Measurements from ENCODE around the gene PCSK7. TPM values are rescaled to one million over a fixed set of nuclear protein-coding genes. Genes with fewer than 3 reads are reported as not detected.

Gene PCSK7
- total and polyA plus RNA-seq, 4 experiments from 2014 or later: 33.3 to 325 (median 192) TPM

- Histone ChIP-seq H3K36me3 (ENCODE audit: insufficient read depth, low read length) (peaks cover under 1% of the 10 kb centered on the region), H3K4me3 (ENCODE audit: low read length in 2 of 2) (no peak overlapping the region), H3K9me3 (ENCODE audit: control insufficient read depth in 1 of 2, low read length in 2 of 2) (no peaks in the 10 kb centered on the region), H3K27me3 (ENCODE audit: insufficient read depth, low read length) (no peaks in the 10 kb centered on the region), H3K4me1 (ENCODE audit: insufficient read depth, low read length) (no peaks in the 10 kb centered on the region), H3K27ac (ENCODE audit: low read depth, low read length) (no peak overlapping the region)
- Mint-ChIP-seq H3K9me3 (no peaks in the 10 kb centered on the region), H3K27me3 (no peaks in the 10 kb centered on the region), H3K4me1 (peaks cover 0 to 11% (median 5%) of the 10 kb centered on the region in 4 donors), H3K4me3 (peak overlapping the region in 1 of 8 donors; percentile 31), H3K36me3 (peaks cover 5 to 22% of the 10 kb centered on the region in 2 donors), H3K27ac (peak overlapping the region in 2 of 7 donors; percentile 42 to 46)
- ChIA-PET CTCF (ENCODE audit: partially characterized antibody) (no interaction called here), POLR2A (ENCODE audit: partially characterized antibody) (interaction anchor here (3.3 kb wide), 1 partner anchor 19 kb away, joined by 15 read pairs; the partner anchor contains the start of gene SIDT2)
- intact Hi-C loops (cut with micrococcal nuclease): no loop called here
- no peak for DNase-seq
Observed at GRCh38 chr11:117198613-117199012, 33.3 kb downstream of the PCSK7 start.

GRCh38 chr11:117197516-117198456, 34.1 kb downstream of the PCSK7 start:
- Histone ChIP-seq H3K36me3 (ENCODE audit: insufficient read depth, low read length) (no peaks in the 10 kb centered on the region), H3K4me1 (ENCODE audit: insufficient read depth, low read length) (no peaks in the 10 kb centered on the region), H3K4me3 (ENCODE audit: low read length in 2 of 2) (no peak overlapping the region), H3K9me3 (ENCODE audit: control insufficient read depth in 1 of 2, low read length in 2 of 2) (no peaks in the 10 kb centered on the region), H3K27me3 (ENCODE audit: insufficient read depth, low read length) (no peaks in the 10 kb centered on the region), H3K27ac (ENCODE audit: low read depth, low read length) (no peak overlapping the region)
- CTCF ChIA-PET (ENCODE audit: partially characterized antibody): interaction anchor here (0.9 kb wide), 1 partner anchor 17 kb away, joined by 3 read pairs; no protein-coding TSS in a partner anchor
- H3K4me1 Mint-ChIP-seq: peaks cover 0 to 14% (median 6%) of the 10 kb centered on the region in 4 donors
- intact Hi-C loops (cut with micrococcal nuclease): no loop called here
- H3K4me3 Mint-ChIP-seq: no peak overlapping the region
- no peaks in the 10 kb centered on the region for H3K9me3 Mint-ChIP-seq
- DNase-seq: no peak
- peak overlapping the region in 4 of 7 donors; percentile 5 to 76 (median 42) for H3K27ac Mint-ChIP-seq
- POLR2A ChIA-PET (ENCODE audit: partially characterized antibody): interaction anchor here (3.3 kb wide), 1 partner anchor 18 kb away, joined by 15 read pairs; the partner anchor contains the start of gene SIDT2
- H3K36me3 Mint-ChIP-seq: peaks cover 0 to 15% of the 10 kb centered on the region in 2 donors
- H3K27me3 Mint-ChIP-seq: no peaks in the 10 kb centered on the region

GRCh38 chr11:117197006-117197405, 34.9 kb downstream of the PCSK7 start:
- no peaks in the 10 kb centered on the region for H3K4me1 ChIP-seq (ENCODE audit: insufficient read depth, low read length)
- H3K4me3 ChIP-seq (ENCODE audit: low read length in 2 of 2): no peak overlapping the region
- H3K9me3 Mint-ChIP-seq: no peaks in the 10 kb centered on the region
- CTCF ChIA-PET (ENCODE audit: partially characterized antibody): no interaction called here
- POLR2A ChIA-PET (ENCODE audit: partially characterized antibody): interaction anchor here (1.0 to 3.3 kb wide), 2 partner anchors 17 to 33 kb away, joined by 3 to 15 read pairs; partner anchors contain the start of gene SIDT2
- peaks cover 0 to 19% (median 6%) of the 10 kb centered on the region in 4 donors for H3K4me1 Mint-ChIP-seq
- H3K27me3 ChIP-seq (ENCODE audit: insufficient read depth, low read length): no peaks in the 10 kb centered on the region
- peak overlapping the region in 3 of 7 donors; percentile 4 to 42 (median 8) for H3K27ac Mint-ChIP-seq
- H3K36me3 ChIP-seq (ENCODE audit: insufficient read depth, low read length): no peaks in the 10 kb centered on the region
- DNase-seq: no peak
- no peaks in the 10 kb centered on the region for H3K9me3 ChIP-seq (ENCODE audit: control insufficient read depth in 1 of 2, low read length in 2 of 2)
- no peak overlapping the region for H3K4me3 Mint-ChIP-seq
- peaks cover 0 to 13% of the 10 kb centered on the region in 2 donors for H3K36me3 Mint-ChIP-seq
- H3K27ac ChIP-seq (ENCODE audit: low read depth, low read length): no peak overlapping the region
- intact Hi-C loops (cut with micrococcal nuclease): no loop called here
- H3K27me3 Mint-ChIP-seq: no peaks in the 10 kb centered on the region

GRCh38 chr11:117195761-117196160, 36.1 kb downstream of the PCSK7 start:
- CTCF ChIA-PET (ENCODE audit: partially characterized antibody): interaction anchor here (1.0 to 1.8 kb wide), 3 partner anchors 17 to 642 kb away, joined by 4 to 5 read pairs (median 5); partner anchors contain the start of gene SIDT2

GRCh38 chr11:117195258-117195657, 36.6 kb downstream of the PCSK7 start:
- Histone ChIP-seq H3K27ac (ENCODE audit: low read depth, low read length) (no peak overlapping the region), H3K4me3 (ENCODE audit: low read length in 2 of 2) (no peak overlapping the region), H3K4me1 (ENCODE audit: insufficient read depth, low read length) (no peaks in the 10 kb centered on the region), H3K27me3 (ENCODE audit: insufficient read depth, low read length) (no peaks in the 10 kb centered on the region), H3K36me3 (ENCODE audit: insufficient read depth, low read length) (no peaks in the 10 kb centered on the region), H3K9me3 (ENCODE audit: control insufficient read depth in 1 of 2, low read length in 2 of 2) (no peaks in the 10 kb centered on the region)
- intact Hi-C loops (cut with micrococcal nuclease): no loop called here
- H3K36me3 Mint-ChIP-seq: peaks cover 0 to 17% of the 10 kb centered on the region in 2 donors
- DNase-seq: no peak
- H3K4me1 Mint-ChIP-seq: peaks cover 0 to 20% (median 7%) of the 10 kb centered on the region in 4 donors
- ChIA-PET CTCF (ENCODE audit: partially characterized antibody) (interaction anchor here (1.0 to 1.8 kb wide), 4 partner anchors 16 to 643 kb away, joined by 3 to 5 read pairs (median 4); partner anchors contain the start of gene SIDT2), POLR2A (ENCODE audit: partially characterized antibody) (interaction anchor here (0.7 to 3.2 kb wide), 3 partner anchors 8 to 16 kb away, joined by 3 to 17 read pairs (median 4); partner anchors contain the start of gene SIDT2)
- peak overlapping the region in 6 of 7 donors; percentile 54 to 87 (median 58) for H3K27ac Mint-ChIP-seq
- H3K9me3 Mint-ChIP-seq: no peaks in the 10 kb centered on the region
- H3K4me3 Mint-ChIP-seq: no peak overlapping the region
- no peaks in the 10 kb centered on the region for H3K27me3 Mint-ChIP-seq

More at GRCh38 chr11:117195761-117196160, 36.1 kb downstream of the PCSK7 start:
- H3K9me3 ChIP-seq (ENCODE audit: control insufficient read depth in 1 of 2, low read length in 2 of 2): no peaks in the 10 kb centered on the region
- H3K4me3 ChIP-seq (ENCODE audit: low read length in 2 of 2): no peak overlapping the region
- Mint-ChIP-seq H3K27me3 (no peaks in the 10 kb centered on the region), H3K4me3 (no peak overlapping the region), H3K27ac (peak overlapping the region; percentile 30 to 82 (median 64)), H3K36me3 (peaks cover 0 to 17% of the 10 kb centered on the region in 2 donors), H3K9me3 (no peaks in the 10 kb centered on the region), H3K4me1 (peaks cover 0 to 22% (median 7%) of the 10 kb centered on the region in 4 donors)
- POLR2A ChIA-PET (ENCODE audit: partially characterized antibody): interaction anchor here (1.0 to 3.2 kb wide), 2 partner anchors 17 to 34 kb away, joined by 3 to 17 read pairs; partner anchors contain the start of gene SIDT2
- DNase-seq: no peak
- no peaks in the 10 kb centered on the region for H3K36me3 ChIP-seq (ENCODE audit: insufficient read depth, low read length)
- intact Hi-C loops (cut with micrococcal nuclease): no loop called here
- no peak overlapping the region for H3K27ac ChIP-seq (ENCODE audit: low read depth, low read length)
- H3K27me3 ChIP-seq (ENCODE audit: insufficient read depth, low read length): no peaks in the 10 kb centered on the region
- no peaks in the 10 kb centered on the region for H3K4me1 ChIP-seq (ENCODE audit: insufficient read depth, low read length)

- Histone ChIP-seq H3K27me3 (ENCODE audit: insufficient read depth, low read length) (no peaks in the 10 kb centered on the region), H3K4me3 (ENCODE audit: low read length in 2 of 2) (no peak overlapping the region), H3K9me3 (ENCODE audit: control insufficient read depth in 1 of 2, low read length in 2 of 2) (no peaks in the 10 kb centered on the region), H3K27ac (ENCODE audit: low read depth, low read length) (no peak overlapping the region), H3K4me1 (ENCODE audit: insufficient read depth, low read length) (no peaks in the 10 kb centered on the region), H3K36me3 (ENCODE audit: insufficient read depth, low read length) (no peaks in the 10 kb centered on the region)
- Mint-ChIP-seq H3K4me3 (no peak overlapping the region), H3K4me1 (peaks cover 0 to 20% (median 7%) of the 10 kb centered on the region in 4 donors), H3K9me3 (no peaks in the 10 kb centered on the region), H3K27me3 (no peaks in the 10 kb centered on the region), H3K27ac (peak overlapping the region in 1 of 7 donors; percentile 58), H3K36me3 (peaks cover under 1 to 17% of the 10 kb centered on the region in 2 donors)
- ChIA-PET CTCF (ENCODE audit: partially characterized antibody) (interaction anchor here (1.3 to 1.8 kb wide), 2 partner anchors 49 to 88 kb away, joined by 3 to 5 read pairs; no protein-coding TSS in a partner anchor), POLR2A (ENCODE audit: partially characterized antibody) (interaction anchor here (0.9 to 3.2 kb wide), 3 partner anchors 9 to 50 kb away, joined by 3 to 17 read pairs (median 4); partner anchors contain the start of genes PAFAH1B2 and SIDT2)
- no peak for DNase-seq
- intact Hi-C loops (cut with micrococcal nuclease): no loop called here
Observed at GRCh38 chr11:117194267-117194666, 37.6 kb downstream of the PCSK7 start.

All from CD4-positive, alpha-beta memory T cell (primary cell).